ENCODE results near the gene FNDC3B.

Gene FNDC3B

DNA sequence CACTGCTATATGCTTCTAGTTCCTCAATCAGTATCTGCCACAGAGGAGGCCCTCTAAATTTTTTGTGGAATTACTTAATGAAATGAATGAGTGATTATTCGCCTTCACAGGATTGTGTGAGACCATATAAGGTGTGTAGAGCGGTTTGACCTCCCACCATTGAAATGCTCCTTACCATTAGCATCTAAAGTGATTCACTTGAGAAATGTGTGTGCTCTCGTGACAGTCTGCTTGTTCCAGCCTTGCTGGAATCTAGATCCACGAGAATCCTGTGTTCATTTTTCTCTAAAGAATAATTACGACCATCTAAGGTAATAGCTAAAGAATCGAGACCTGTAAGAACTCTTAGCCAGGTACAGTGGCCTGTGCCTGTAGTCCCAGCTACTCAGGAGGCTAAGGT, 126.9 kb downstream of the FNDC3B start:
- no peak for DNase-seq

DNA sequence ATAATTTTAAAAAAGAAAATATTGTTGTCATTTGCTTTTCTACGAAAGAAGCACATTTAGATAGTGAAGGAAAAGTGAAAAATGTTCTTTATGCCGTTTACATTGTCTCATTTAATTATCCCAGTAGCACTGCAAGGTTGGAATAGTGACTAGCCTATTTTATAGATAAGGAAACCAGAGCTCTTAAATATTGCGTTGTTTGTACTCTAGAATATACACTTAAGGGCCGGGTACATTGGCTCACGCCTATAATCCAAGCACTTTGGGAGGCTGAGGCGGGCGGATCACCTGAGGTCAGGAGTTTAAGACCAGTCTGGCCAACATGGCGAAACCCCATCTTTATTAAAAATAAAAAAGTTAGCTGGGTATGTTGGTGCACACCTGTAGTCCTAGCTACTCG, 127.5 kb downstream of the FNDC3B start:
- DNase-seq, result no peak

DNA sequence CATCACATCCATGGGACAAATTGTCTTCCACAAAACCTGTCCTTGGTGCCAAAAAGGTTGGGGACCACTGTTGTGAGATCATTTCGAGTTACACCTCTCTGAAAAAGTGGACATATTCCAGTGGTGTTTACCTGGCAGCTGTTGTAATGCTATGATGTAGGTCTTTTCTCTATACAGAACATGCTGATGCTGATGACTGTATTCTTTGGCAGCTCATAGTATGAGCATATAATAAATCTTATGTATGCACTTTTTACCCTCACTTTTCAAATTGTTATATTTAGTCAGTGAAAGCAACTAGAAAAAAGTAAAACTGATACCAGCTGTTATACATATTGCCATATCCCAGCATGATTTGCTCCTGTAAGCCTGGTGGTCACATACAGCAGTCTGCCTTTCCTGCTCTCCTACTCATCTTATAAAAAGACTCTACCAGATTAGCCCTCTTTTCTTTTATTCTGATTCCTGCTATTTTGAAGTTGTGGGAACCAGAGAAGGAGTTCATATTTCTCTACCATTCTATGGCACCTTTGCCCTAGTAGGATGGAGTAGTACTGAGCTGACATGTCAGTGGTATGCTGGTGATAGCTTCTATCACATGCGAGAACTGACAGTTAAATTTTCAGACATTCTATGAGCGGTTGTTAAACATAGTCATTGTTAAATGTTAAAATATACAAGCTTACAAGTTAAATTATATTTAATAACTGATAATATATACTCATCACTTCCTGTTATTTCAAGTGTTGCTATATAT, 128.7 kb downstream of the FNDC3B start:
- DNase-seq, result no peak

DNA sequence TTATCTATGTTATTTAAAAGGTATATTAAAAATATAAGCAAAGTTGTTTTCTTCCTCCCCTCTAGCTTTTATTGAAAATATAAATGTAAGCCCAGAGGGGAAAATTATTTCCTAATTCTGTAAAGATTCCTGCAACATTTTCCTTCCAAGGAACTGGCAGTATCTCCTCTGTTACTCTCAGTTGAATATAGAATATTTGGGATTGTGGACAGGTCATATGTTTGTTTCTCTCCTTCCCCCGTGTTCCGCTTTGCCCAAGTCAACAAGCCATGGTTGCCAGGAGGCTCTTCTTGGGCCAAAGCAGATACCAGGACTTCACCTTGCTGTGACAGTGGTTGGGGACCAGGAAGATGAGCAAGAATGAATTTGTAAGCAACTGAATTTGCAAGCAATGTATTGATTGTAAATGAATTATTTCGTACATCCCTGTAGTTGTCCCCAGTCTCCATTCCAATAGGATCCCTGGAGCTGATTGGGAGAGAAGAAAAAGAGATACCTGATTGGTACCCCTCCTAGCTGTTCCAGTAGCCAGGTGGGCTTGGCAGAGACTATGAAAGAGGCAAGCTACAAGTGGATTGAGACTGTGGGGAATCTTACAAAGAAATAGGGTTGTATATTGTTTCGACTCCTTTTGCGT, 130.8 kb downstream of the FNDC3B start:
- DNase-seq, result no peak

DNA sequence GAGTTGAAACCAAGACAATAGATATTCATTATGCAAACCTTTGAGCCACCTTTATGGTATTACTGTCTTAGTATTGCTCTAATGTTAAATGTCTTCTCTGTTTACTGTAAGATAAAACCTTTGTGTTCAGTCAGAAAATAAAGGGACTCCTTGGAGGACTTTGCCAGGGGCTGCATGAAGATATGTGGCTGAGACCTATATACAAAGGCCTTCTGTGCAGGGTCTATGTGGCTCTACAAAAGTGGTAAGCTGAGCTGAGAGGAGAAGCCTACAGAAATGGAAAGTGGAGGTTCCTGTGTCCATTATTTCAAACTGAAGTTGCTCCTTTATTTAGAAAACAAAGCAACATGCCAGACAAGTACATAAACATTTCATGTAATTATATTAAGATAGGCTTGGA, 131.5 kb downstream of the FNDC3B start:
- DNase-seq, result no peak

DNA sequence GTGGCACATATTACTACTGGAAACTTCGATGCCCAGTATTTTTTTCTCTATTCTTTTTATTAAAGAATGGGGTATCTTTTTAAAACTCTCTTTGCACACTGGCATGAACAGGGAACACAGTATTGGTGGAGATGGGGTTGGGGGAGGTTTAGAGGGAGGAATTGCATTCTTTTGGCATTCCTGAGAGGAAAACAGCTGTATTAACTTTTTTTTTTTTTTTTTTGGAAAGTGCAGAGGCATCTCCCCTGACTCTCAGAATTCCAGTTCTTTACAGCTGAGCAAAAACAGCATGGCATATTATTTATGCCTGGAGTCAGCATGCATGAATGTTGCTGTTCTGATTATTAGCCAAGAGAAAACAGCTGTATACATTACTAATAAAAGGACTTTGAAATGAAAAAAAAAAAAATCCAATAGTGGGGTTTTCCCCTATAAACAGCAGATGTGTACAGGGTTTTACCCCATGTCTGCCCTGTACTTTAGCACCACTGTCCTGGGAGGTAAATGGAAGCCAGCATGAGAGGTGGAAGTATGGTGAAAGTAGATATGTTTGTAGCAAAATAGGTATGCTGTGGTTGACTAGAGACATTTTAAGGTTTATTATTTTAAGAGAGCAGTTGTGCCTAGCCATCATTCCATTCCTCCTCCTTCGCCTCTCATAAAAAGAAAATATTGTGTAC, 132.2 kb downstream of the FNDC3B start:
- DNase-seq, result no peak

DNA sequence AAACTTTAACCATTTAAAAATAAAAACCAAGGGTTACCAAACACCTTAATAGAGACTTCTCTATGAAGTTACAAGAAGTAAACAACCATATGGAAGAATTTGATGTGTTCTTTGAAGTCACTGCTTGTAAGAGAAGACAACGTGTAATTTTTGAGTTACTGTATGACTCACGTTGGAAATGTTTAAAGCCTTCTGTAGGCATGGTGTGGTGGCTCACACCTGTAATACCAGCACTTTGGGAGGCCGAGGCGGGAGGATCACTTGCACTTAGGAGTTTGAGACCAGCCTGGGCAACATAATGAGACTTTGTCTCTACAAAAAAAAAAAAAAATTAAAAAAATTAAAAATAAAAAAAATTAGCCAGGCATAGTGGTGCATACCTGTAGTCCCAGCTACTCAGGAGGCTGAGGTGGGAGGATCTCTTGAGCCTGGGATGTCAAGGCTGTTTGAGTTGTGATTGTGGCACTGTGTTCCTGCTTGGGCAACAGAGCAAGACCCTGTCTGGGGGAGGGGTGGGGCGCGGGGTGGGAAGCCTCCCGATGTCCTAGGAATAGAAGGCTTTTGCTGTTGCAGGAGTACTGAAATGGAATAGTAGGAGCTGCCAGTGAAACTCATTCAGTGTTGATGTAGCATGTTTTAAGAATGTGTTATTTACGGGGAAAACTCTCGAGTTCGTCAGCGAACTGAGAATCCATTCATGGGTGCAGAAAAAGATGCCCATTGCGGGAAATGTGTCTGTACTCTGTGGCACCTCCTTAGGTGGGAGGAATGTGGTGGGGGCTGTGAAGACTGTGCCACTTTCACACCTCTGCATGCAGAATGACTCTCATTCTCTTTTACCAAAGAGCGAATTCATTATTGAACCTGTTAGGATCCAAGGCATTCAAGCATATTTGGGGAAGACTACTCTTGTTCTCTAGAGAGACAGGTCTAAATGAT, 134.2 kb downstream of the FNDC3B start:
- DNase-seq, result no peak

DNA sequence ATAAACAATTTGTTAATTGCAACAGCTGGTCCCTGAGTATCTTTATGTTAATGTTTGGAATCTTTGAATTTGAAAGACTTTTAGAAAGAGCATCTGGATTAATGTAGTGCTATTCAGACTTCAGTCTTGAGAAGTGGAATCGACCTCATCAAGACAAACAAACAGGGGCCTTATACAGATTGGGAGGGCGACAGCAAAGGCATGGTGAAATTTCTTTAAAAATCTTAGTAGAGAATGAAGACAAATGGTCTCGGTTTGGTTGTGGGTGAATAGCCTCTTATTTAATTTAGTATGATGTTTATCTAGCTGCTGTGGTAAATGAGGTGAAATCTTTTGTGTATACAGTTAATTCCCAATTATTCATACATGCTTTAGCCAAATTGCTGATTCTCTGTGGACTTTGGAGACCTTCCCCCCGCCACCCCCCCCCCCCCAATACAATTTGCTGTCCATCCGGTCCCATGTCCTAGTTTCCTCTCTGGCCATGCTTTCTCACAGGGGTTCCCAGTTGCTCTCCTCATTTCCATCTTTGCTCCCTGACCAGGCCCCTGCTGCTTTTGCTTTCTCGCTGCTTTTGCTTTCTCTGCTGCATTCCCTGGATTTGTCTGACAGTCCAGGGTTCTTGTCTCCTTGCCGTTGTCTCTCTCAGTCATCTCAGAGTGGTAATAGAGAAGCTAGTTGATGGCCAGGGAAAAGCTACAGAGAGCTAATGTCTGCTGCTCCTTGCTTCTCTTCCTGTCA, 135.3 kb downstream of the FNDC3B start:
- no peak for DNase-seq

DNA sequence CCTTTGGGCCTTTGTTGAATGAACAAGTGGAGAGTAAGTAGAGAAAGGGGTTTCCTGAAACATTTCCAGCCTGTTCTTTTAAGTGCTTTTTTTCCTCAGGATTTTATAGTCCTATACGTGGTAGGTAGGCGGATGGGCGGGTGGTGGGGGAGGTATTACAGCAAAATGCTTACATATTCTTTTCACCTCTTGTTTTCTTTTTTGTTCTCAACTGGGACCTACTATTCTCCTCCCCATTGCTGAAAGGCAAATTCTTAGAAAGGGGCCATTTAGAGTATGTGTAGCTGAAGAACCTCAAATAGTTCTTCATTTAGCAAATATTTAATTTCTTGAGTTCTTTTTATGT, 135.8 kb downstream of the FNDC3B start:
- DNase-seq, result no peak

DNA sequence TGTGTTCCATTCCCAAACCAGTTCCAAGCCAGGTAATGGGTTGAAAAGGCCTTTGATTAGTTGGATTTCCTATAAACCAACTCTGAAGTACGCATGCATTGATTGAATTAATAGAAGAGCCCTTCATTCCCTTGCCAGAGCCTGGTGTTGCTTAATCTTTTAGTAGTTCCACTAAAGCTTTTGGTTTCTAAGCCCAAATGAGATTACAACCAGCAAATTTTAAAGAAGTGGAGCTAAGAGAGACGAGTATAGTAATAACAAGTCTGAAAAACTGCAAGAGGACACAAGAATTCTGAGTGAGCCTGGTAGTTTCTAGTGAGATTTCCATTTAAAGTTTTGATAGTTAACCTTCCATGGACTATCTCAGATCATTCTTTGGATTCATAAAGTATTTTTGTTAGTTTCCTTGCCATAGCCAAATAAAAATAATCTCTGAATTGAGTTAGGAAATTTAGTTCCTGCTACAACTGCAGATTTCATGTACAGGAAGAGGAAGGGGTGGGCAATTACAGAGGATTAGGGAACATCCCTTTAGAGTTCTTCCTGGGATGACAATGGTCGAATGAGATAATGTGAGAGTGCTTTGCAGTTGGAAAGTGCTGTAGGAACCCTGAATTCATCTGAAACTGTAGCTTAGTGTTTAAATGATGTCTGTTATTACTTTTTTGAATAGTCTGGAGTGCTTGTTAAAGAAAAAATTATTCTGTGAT, 136.8 kb downstream of the FNDC3B start:
- no peak for DNase-seq

DNA sequence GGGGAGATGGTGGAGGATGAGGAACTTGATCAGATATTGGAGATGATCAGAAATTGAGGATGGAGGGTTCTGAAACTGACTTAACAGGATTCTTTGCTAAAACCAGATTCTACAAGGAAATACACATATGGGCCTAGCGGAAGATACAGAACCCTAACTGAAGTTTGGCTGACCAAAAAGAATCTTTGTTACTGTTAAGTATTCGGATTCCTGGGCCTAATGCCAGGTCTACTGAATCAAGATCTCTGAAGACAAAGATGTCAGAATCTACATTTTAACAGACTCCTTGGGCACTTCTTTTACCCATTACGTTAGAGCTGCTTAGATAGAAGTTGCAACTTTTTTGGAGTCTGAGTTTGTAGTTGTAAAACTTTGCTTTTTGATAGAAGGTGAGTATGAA, 137.7 kb downstream of the FNDC3B start:
- no peak for DNase-seq

DNA sequence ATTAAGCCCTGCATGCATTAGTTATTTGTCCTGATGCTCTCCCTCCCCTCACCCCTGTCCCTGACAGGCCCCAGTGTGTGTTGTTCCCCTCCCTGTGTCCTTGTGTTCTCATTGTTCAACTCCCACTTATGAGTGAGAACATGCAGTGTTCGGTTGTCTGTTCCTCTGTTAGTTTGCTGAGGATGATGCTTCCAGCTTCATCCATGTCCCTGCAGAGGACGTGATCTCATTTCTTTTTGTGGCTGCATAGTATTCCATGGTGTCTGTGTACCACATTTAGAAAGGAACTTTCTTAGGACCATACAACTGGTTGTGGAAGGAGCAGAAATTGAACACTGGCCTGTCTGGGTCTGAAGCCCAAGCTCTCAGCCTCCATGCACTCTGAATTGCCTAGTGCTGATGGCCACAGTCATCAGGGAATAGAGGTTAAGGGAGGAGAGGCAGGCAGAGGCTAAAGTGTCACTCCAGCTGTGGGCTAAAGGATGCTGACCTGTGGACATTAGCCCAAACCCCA, 138.5 kb downstream of the FNDC3B start:
- DNase-seq, result no peak

DNA sequence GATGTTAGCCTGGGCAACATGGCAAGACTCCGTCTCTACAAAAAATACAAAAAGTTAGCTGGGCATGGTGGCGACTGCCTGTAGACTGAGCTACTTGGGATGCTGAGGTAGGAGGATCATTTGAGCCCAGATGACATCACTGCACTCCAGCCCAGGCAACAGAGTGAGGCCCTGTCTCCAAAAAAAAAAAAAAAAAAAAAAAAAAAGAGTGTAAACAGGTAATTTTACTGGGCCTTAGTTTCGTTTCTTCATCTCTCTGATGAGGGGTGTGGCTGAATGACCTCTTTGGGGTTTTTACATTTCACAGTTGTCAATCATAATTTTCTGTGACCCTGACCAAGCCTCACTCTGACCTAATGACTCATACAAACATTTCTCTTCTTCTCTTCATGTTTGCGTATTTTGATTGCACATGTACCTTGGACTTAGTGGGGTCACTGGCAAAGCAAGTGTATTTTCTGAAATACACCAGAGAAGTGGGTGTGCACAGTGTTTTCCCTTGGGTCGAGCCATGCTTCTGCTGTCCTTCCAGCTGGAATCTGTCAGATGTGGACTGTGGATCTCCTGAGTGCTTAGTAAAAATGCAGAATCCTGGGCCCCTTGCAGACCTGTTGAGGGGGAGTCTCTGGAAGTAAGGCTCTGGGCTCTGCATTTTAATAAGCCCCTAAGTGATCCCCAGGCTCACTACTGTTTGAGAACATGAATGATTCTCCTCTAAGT, 140.5 kb downstream of the FNDC3B start:
- no peak for DNase-seq

DNA sequence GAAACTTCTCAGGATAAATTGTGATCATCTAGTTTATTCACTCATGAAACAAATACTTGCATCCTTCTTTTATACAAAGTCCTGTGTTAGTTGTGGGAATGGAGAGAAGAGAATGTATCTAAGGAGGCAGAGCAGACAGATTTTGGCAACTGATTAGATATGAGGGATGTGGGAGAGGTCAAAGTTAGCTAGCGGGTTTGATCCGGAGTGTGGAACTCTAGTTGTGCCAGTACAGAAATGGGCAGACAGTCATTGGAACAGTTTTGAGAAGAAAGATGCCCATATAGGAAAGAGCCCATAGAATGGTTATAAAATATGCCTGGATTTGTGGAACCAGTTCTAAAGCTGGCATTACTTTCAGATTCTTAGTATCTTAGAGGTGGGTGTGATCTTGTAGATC, 141.1 kb downstream of the FNDC3B start:
- DNase-seq, result no peak

DNA sequence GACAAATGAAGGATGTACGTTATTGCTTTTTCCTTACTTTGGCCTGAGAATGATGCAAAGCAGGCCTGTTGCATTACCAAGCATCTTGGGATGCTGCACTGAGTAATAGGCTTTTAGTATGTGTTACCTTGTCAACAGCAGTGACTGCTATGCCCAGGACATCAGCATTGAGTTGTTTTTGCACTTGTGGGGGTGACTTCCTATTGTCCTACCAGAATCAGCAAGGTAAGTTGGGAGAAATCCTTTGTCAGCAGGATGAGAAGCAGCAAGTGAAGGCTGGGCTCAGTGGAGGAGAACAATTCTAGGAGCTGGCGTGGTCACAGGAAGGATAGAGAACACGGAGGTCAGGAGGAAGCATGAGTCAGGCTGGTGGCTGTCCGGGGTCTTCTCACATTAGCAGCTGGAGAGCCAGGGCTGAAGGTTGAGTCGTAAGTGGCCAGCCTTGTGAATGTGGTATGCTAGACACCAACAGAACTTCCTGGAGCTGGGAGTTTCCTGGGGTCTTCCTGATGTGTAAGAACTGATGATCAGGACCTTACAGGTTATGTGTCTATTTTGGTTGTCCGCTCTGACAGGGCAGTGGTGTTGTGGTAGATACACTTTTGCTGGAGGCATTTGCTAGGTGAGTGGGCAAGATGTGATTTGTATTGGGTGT, 142.7 kb downstream of the FNDC3B start:
- no peak for DNase-seq

DNA sequence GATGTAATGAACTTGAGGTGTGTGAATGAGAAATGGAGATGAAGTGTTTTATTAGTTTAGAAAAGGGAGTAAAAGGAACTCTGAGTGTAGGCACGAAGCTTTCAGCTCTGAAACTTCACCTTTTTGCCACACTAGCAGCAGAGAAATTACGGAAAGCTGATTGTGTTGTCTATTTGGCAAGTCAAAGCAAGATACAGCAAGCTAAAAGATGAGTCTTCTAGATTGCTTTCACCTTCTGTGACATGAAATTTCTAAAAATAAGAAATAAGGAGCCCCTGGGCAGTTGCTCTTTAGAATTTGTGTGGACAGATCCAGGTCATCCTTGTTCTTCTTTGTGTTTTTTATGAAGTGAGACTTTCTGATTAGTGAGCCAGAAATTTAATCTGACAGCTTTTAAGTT, 143.4 kb downstream of the FNDC3B start:
- DNase-seq, result no peak

DNA sequence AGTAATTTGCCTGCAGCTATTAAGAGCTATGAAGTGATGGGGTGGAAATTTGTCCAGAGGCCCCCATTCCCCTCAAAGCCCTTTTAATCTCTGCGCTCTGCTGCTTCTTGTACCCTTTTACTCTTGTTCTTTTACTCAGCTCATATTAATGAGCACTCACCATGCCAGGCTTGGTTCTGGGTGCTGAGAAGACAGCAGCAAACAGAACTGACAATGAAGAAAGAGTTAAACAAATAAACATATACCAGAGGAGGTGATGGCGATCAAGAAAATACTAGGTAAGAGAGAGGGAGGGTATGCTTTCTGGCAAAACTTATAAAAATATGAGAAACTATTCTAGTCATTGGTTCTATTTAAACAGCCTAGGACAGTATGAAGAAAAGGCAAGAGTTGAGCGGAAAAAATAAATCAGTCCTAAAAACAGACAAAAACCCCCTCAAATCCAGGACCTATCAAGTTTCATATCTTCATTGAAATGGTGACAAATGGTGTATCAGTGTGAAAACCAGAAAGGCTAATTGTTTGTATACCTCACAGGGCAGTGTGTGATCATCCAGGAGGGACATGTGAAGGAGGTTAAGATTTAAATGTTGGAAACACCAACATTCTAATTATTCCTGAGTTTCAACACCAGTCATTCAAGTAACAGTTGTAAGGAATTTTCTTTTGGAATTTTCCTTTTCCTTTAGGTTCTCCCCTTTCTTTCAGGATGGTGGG, 144.9 kb downstream of the FNDC3B start:
- DNase-seq, result no peak

DNA sequence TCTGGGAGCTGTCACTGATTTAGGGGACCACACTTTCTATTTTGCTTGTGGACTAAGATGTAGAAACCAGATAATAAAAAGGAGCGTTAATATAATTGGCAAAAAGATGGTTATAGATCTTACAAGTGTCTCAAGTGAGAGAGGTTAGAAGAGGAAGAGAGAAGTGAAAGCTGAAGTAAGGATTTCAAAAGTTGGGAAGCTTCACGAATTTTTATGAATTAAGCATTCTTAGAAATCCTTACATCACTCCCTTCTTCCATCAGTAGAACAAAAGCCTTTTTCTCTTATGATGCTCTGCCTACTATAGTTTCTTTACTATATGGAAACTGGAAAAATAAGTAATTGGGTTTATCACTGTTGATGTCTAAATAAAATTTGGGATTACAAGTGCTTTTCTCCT, 146.5 kb downstream of the FNDC3B start:
- no peak for DNase-seq
